Raji (cell line): Measurements from ENCODE around the gene HMOX1.

Source experiments
- POLR2A ChIP-seq: IDR thresholded peaks from 2 replicates; pipeline ENCODE4 v1.6.1; 2011; ENCODE audit warnings: low read depth, low read length, control low read depth; ENCODE audit not compliant: insufficient read depth

Gene HMOX1

DNA sequence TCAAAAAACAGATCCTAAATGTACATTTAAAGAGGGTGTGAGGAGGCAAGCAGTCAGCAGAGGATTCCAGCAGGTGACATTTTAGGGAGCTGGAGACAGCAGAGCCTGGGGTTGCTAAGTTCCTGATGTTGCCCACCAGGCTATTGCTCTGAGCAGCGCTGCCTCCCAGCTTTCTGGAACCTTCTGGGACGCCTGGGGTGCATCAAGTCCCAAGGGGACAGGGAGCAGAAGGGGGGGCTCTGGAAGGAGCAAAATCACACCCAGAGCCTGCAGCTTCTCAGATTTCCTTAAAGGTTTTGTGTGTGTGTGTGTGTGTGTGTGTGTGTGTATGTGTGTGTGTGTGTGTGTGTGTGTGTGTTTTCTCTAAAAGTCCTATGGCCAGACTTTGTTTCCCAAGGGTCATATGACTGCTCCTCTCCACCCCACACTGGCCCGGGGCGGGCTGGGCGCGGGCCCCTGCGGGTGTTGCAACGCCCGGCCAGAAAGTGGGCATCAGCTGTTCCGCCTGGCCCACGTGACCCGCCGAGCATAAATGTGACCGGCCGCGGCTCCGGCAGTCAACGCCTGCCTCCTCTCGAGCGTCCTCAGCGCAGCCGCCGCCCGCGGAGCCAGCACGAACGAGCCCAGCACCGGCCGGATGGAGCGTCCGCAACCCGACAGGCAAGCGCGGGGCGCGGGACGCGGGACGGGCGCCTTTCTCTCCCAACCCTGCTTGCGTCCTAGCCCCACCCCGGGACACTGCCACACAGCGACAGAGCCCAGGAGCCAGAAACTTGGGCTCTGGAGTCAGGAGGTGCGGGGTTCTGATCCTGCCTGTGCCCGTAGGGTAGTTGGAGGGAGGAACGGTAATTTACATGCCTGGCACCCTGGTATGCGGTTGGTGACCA lies at the start of gene HMOX1:
TSS of gene HMOX1 (plus strand) at position 560 of the 887 bp plus-strand sequence. CDS start at position 638, 78 bp downstream.
- TF ChIP-seq POLR2A = no peak

- no peak for TF ChIP-seq POLR2A
Measured at GRCh38 chr22:35332278-35332677, 48.6 kb upstream of the HMOX1 start.

GRCh38 chr22:35333220-35333619 lies 47.7 kb upstream of the HMOX1 start:
- TF ChIP-seq POLR2A = no peak

DNA sequence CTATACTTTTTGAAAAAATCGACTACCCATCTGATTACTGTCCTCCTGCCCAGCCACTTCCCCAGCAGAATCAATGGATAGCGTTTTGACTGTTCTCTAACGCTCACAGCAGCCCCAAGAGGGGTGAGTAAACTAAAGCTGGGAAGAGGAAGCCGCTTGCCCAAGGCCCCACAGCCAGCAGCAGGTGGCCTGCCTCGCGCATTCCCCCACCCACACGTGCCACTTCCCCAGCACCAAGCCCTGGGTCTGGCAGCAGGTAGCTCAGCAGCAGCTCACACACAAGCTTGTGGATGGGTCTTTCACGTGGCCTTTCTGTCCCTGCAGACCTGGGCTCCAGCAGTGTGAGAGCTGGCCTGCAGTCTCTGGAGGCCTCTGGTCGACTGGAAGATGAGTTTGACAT lies 46.9 kb upstream of the HMOX1 start:
- TF ChIP-seq POLR2A = no peak

- no peak for TF ChIP-seq POLR2A
Measured at GRCh38 chr22:35335468-35335867, 45.4 kb upstream of the HMOX1 start.

- TF ChIP-seq POLR2A = no peak
Measured at GRCh38 chr22:35335936-35336781, 44.7 kb upstream of the HMOX1 start.

- TF ChIP-seq POLR2A = no peak
Measured at GRCh38 chr22:35337932-35338331, 43.0 kb upstream of the HMOX1 start.

- no peak for TF ChIP-seq POLR2A
Measured at GRCh38 chr22:35341090-35341874, 39.6 kb upstream of the HMOX1 start.

DNA sequence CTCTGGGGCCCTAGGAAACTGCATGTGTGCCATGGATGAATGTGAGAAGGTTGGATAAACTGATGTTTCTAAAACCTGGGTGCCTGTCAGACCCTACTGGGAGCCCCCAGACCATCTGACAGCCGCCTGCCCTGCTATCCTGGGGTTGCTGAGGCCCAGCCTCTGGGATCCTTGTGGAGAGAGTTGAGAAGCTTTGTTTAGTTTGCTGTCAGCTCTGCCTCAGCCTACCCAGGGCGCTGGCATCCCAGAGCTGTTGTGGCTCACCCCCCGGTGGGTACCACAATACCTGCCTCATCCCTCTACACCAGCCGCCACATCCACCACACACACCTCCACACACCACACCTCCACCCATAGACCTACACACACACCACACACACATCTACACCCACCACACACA lies 38.5 kb upstream of the HMOX1 start:
- TF ChIP-seq POLR2A = no peak

- TF ChIP-seq POLR2A = no peak
Measured at GRCh38 chr22:35343664-35344550, 37.0 kb upstream of the HMOX1 start.

DNA sequence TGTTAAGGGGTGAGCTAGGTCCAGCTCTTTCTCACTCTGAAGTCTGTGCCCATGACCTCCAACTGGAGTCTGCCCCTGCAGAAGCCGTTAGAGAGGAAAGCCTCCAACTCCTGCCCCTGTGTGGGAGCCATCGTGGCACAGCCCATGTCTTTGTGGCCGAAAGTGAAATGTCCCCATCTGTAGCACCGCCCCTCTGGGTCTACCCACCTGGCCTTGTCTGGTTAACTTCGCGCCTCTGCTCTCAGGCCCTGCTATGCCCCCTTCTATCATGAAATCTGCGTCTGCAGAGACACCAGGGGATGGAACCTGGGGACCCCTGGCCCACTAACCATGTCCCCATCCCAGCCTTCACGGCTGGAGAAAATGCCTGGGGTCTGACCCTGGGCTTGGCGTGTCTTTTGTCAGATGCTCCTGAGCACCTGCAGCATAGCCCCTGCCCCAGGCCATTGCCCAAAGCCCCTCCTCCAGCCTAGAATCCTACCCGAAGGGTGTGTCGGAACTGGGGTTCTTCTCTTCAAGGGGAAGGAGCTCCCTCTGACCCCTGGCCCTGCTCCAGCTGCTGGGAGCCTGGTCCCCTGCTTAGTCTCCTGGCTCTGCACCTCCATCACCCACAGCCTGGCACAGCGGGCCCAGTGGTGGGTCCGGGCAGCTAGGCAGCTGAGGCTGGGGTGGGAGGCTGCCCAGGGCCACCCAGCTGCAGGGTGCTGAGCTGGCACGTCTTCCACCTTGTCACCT lies 35.8 kb upstream of the HMOX1 start:
- no peak for TF ChIP-seq POLR2A

GRCh38 chr22:35345808-35346505 lies 34.9 kb upstream of the HMOX1 start:
- TF ChIP-seq POLR2A = no peak
